Stimulated activated CD8-positive, alpha-beta memory T cell treated with anti-CD3 and anti-CD28 coated beads, Interleukin-12 subunit alpha, Interleukin-12 subunit beta, amount 100 ng/mL, for 24 hours (primary cell): Measurements from ENCODE around the gene SLCO2A1.

Source experiments
- DNase-seq: peaks from one replicate; pipeline ENCODE4 v3.0.0-alpha.2; 2020; ENCODE audit errors: extremely low read depth

SLCO2A1 gene

DNA sequence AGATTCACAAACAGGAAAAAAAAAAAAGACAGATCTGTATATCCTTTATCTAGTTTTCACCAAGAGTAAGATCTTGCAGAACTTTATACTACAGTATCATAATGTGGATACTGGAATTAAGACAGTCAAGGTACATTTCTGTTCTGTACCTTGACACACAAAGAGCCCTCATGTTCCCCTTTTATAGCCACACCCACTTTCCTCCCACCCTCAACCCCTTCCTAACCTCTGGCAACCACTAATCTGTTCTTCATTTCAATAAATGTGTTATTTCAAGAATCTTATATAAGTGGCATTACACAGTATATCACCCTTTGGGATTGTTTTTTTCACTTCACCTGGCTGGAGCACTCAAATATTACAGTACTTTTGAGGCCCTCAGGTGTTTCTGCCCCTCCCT is 130.4 kb downstream of the SLCO2A1 start:
- no peak for DNase-seq

DNA sequence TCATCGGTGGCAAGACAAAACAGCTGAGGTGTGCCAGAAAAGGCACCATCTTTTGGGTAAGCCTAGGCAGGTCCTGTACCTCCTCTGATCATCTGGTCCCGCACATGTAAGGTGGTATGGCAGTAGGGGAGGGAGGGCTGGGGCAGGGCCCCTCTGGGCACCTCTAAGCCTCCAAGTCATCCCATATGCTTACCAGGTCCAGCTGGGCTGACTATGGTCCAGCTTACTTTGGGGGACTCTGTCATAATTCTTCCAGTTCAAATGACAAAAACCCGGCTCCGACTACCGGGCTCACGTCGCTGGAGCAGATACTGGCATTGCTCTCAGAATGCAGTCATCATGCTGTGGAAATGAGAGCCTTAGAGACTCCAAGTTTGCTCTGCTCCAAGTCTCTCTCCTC is 132.2 kb downstream of the SLCO2A1 start:
- no peak for DNase-seq

DNA sequence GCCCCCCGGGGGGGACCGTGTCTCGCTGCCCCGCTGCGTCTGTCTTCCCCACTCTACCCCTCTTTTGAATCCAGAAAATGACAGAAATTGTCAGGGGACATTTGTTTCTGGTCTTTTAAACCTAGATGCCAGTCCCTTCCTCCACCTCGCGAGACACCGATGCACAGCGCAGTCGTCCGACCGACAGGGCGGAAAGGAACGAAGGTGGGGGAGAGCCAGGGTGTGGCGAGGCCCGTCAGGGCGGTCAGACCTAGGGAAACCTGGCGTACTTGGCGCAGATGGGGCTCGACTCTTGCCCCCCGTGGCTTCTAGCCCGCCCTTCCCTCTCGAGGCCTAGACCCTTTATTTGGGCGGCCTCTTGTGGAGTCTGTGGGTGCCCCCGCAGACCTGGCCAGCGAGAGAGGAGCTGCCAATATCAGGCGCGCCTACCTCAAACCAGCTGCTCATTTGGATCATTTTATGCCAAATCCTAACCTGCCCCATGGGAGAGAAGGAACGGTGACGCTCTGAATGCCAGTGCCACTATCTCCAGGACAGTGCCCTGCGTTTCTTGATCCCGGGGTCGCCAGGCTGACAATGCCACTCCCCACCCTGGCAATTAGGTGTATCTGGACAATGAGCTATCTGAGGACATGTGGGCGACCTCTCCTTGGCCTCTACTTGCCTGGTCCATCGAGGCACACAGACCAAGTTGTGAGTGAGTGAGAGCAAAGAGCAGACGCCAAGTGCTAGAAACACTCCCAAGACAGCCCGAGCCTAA is 133.5 kb downstream of the SLCO2A1 start:
- DNase-seq = no peak

DNA sequence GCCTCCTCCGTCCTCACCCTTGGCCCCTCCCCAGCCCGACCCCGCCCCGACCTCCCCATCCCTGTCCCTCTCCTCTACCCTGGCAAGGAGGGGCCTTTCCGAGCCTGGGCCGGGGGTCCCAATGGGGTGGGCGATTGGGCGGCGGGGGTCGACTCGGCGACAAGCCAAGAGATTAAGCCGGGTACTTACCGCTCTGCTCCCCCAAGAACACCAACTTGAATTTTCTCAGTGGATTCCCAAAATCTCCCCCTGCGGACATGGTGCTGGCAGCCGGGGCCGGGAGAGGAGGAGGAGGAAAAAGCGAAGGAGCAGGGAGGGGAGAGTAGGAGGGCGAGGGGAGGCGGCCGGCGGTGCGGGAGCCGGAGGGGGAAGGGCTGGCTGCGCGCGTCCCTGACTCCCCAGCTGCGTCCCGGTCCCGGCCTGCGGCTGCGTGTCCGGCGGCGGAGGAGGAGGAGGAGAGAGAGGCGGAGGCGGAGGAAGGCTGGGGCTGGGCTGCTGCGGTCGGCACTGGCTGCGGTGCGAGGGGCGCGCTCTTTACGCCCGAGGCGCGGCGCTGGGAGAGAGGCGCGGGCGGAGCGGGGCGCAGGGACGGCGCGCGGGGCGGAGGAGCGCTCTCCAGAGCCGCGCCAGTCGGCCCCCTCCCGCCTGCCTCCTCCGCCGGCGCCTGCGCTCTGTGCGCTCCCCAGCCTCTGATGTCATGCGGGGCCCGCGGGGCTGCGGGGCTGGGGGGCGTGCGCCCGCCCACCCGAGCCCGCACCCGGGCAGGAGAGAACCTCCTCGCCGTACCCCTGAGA is 134.3 kb downstream of the SLCO2A1 start, which contains the start of gene RAB6B:
RAB6B (minus strand) TSS at position 675 of the 794 bp plus-strand sequence; CDS start at position 259, 416 bp downstream.
- DNase-seq = no peak

DNA sequence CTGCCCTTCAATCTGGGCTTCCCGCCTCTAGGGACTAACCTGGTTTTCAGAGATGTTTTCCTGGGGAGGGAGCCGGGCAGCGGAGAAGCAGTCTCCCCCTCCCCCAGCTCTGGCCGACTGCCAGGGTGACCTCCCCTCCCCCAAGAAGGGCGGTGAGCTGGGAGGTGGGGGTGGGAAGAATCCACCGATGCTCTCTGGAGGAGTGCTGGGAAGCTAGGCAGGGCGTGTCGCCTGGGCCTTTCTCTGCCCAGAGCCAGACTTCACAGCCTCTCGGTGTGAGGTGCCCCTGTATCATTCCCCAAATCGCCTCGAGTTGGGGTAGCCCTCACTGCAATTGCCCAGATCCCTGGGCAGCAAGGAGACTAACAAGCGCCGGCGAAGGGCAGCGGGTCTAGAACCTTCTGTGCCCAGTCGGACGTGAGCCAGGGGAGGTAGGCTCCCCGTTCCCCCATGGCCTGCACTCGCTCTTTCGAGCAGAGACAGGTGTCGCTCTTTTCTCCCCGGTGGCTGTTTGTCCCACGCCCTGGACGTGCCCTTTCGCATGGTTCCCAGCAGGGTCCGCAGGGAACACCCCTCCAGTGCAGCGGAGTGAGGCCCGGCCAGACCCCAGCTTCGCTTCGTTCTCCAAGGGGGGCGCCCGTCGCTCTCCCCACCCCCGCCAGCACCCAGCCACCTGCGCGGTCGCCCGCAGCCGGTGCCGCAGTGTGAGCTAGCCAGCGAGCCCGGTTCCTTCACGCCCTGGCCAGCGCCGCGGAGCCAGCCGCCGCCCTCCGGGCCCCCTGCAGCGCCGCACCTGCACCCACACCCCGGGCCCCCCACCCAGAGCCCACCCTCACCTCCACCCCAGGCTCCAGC is 135.1 kb downstream of the SLCO2A1 start:
- no peak for DNase-seq

DNA sequence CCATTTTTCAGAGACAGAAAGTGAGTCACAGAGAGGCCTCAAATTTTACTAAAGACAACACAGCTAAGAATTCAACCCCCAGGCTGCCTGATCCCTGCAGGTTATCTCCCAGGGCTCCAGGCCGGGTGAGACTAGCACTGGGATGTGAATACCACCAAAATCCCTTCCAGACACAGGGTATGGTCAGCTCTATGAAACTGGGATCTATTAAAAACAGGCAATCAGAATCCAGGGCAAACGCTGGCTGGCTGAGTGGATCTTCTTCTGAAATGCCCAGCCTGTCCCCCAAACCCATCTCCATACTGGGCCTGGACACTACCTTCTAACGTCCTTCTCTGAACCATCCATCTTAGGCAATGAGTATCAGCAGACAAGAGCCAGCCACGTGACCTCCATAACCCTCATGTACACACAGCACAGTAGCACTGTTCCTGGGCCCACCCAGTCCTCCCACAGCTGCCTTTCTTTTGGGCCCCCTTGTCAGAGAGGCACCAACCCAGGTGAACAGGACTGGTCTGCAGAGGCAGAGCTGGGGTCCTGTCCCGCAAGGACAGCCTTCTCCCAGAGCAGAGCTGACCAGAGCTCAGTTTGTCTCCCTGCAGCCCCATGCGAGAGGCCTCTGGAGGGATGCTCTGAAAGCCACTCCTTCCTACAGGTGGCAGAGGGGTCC is 135.9 kb downstream of the SLCO2A1 start:
- no peak for DNase-seq

DNA sequence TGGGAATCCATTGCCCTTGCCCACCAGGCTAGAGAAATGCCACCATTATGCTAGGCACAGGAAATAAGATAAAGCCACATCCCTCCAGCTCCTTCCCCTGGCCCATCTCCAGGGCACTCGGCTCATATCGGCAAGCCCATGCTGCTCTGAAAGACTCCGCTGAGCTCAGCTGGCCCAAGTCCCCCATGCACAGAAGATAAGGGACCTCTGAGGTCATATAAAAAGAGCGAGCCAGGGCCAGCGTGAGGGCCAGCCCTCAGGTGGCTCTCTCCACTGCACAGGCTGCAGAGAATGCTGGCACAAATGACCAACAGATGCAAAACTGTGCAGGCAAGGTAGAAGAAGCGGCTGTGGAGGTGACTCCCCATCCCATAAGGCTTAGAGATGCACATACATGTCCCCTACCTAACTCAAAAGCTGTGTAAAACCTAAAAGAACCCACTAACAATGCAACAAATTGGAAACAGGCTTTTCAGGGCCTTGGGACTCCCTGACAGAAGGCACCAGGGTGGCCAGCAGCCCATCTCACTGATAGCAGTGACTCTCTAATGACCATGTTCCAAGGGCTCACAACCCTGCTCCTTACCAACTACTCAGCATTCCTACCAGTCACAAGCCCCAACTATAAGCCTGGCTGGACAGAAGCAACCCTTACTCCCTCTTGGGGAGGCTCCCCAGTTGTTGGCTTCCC is 137.0 kb downstream of the SLCO2A1 start:
- DNase-seq = no peak

DNA sequence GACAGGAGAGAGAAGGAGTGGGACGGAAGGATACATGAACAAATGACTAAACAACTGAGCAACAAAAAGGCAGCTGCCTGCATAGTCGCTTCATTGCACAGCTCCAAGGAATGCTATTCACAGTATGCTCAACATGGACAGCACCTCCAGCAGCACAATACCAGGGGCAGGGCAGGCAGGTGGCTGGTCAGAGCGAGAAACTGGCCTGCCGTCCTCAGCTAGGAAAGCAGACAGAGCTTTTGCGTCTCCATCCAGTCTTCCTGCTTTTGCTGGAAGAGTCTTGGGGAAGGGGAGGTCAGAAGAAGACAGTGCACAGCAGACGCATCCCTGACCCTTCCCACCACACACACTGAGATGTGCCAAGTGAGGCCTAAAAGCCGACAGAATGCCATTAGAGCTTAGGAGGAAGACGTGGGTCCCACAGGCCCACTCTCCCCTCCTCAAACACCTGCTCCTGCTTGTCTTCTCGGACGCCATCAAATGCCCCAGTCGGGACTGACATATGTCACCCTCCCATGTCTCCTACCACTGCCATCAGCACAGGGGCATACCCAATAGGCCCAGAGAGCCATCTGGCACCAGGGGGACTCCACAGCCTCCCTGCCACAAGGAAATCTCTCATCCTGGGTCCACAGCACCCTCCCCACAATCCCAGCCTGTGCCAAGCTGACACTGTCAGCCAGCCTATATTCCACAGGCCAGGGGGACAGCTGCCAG is 137.9 kb downstream of the SLCO2A1 start:
- no peak for DNase-seq

DNA sequence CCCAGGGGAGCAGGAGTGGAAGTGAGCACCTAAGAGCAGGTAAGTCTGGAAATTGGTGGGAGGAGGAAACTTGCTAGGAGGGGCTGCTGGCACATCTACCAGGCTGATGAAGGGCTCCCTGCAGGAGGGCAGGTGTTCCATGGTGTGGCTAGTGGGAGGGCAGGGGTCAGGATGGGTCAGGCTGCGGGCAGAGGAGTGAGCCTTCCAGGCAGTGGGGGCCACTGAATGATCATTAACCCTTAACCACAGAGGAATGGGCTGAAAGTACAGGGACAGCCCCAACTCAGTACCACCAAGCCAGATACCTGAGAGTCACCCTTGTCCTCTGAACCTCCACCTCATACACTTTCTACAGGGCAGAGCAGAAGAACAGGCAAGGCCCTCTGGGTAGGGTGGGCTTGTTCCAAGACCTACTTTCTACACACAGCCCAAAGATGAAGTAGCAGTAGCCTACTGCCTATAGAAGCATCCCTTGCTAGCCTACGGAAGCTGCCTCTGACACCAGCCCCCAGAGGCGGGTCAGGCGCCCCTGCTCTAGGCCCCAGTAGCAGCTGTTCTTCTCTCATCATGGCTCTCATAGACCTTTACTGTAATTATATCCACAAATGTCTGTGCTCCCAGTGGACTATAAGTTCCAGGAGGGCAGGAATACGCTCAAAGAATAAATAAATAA is 138.6 kb downstream of the SLCO2A1 start:
- DNase-seq = no peak

DNA sequence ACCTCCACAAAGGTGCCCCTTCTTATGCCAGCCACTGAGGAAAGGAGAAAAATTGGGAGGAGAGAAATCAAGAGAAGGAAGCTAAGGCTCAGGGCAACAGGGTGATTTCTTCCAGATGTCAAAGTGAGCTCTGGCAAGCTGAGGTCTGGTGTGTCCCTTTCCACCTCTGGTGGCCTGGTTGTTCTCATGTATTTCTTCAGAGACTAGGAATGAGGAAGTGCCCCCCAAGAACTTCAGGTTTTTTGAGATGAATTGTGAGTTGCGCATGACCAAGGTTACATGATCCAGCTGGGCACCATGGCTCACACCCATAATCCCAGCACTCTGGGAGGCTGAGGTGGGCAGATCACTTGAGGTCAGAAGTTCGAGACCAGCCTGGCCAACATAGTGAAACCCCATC is 139.7 kb downstream of the SLCO2A1 start:
- no peak for DNase-seq

DNA sequence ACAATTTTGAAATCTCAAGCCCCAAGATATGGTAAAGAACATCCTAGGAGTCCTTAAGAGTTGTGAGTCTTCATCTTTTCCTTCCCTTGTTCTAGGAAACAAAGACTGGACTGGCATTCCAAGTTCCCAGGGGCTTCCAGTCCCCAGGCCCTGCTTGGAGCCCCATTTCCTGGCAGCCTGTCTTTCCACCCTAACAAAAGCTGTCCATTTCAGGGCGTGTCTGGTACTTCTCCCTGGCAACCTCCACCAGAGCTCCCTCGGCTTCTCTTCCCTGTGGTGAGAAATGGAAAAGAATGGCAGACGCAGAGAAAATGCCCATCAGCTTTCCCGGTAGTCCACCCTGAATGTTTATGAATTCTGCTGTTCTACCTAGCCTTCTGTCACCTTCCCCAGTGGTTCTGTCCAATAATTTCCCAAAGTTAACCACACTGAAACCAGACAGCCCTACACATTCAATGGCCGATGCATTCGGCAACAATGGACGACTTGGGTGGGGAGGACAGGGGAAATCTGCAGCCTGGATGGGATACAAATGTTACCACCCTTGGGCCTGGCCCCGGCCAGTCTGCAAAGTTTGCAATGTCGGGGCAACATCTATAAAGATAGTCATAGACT is 140.9 kb downstream of the SLCO2A1 start:
- DNase-seq = no peak

DNA sequence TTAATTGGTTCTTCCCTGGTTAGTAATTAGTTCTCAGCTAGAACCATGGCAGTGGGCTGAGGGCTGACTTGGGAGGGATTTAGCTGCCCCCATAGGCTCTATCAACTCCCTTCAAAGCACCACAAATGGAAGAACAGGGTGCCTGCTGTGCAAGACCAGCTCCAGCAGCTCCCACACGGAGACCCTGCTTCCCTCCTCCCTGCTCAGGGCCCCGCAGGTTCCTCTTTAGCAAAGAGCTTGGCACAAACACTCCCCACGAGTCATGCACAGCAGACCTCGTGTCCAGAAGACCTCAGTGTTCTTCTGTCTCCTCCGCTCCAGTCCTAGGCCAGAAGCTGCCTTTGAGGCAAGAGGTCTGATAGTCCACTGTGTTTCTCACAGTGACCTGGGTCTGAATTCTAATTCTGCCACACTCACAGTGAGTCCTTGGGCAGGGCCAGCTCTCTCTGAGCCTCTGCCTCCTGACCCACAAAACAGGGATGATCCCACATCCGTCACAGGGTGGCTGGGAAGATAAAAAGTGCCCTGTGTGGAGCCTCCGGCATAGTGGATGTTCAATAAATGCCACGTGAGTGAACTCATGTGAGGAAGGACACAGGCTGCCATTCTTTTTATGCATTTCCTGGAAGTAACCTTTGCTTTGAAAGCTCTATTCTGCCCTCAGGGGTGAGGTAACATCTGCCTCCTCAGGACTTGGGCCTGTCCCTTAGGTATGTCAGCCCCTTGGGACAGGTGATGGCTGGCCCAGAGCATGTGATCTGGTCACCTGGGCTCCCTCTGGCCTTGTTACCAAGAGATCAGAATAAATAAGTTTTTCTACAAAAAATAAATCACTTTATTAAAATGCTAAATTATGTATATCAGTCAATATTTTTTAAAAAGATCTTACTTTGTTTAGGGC is 141.7 kb downstream of the SLCO2A1 start:
- no peak for DNase-seq

DNA sequence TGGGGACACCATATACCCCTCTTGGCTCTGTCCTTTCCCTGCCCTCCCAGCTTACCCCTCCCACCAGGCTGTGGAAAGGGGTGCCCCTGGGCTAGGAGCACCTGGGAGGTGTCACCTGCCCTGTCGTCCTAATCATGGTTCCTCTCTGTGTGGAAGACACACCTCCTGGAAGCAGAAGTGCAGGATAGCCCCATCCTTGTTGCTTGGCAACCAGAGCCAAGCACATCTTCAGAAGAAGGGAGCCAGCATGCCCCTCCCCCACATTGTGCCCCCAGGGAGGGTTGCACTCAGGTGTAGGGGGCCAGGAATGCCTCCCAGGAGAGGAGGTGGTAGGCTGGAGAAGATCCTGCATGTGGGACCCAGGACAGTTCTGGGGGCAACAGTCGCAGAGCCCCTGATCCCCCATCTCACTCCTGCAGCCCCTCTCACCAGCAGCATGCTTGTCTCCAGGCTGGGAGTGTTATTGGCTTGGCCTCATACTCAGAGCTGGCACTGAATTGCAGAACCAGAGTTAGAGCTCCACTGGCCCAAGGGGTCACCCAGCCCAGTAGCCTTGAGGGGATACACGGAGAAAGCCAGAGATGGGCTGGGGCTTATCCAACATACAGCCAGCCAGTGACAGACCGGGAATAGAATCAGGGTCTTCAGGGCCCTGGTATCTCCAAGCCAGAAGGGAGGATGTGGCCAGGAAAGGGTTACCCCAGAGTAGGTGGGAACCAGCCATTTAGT is 142.5 kb downstream of the SLCO2A1 start:
- no peak for DNase-seq

DNA sequence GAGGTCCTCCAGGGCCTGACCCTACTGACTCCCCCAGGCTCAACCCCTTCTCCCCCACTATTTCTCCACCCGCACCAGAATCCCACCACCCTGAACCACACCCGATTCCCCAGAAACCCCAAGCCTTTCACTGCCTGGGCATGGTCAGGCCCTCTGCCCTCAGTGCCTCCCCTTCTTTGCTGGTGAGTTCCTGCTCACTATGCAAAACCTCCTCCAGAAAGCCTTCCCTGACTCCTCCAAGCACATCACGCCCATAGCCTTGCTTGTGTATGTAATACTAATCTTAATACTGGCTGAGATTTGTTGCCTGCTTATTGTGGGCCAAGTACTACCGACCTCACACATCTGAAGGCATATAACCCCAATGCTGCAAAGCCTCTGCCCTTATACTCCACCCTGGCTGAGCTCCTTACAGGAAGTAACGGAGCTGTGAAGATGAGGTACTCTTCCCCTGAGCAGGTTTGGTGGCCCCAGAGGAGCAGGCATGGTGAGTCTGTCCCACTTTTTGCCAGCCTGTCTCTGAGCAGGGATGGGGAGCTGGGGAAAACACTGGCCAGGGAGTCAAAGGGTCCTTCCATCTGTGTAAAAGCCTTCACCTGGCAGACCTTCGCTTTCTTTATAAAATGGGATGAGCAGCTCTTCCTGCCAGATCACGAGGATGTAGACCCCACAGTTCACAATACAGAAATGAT is 143.5 kb downstream of the SLCO2A1 start:
- DNase-seq = no peak

DNA sequence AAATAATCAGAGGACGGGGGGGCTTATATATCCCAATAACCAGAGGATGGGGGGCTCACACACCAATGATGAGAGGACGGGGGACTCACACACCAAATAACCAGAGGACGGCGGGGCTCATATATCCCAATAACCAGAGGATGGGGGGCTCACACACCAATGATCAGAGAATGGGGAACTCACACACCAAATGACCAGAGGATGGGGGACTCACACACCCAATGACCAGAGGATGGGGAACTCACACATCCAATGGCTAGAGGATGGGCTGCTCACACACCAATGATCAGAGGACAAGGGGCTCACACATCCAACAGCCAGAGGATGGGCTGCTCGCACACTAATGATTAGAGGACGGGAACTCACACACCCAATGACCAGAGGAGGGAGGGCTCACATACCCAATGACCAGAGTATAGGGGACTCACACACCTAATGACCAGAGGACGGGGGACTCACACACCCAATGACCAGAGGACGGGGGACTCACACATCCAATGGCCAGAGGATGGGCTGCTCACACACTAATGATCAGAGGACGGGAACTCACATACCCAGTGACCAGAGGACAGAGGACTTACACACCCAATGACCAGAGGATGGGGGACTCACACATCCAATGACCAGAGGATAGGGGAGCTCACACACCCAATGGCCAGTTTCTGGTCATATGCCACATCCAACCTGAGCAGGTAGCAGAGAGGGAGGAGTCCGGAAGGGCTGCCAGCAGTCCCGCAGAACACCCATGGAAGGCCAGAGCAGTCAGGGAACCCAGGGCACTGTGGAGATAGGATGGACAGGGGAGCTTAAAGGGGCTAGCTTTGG is 144.6 kb downstream of the SLCO2A1 start:
- no peak for DNase-seq
